Choroid plexus epithelial cell (primary cell): Measurements from ENCODE around the gene CAP2.

Source experiments
- DNase-seq: peaks from one replicate; pipeline ENCODE4 v3.0.0-alpha.2; 2010; ENCODE audit warnings: low read depth
- H3K4me3 ChIP-seq: 2 replicates; pipeline ENCODE4 v1.5.1; 2011; ENCODE audit warnings: low read depth, mild to moderate bottlenecking, control low read depth, low read length, moderate library complexity
- TF ChIP-seq, protein P1 (sequence below): conservative IDR thresholded peaks from 2 replicates; pipeline ENCODE4 v1.5.1; 2011; ENCODE audit warnings: low read depth, mild to moderate bottlenecking, control low read depth, inconsistent platforms, low read length, moderate library complexity

The CAP2 gene

DNA sequence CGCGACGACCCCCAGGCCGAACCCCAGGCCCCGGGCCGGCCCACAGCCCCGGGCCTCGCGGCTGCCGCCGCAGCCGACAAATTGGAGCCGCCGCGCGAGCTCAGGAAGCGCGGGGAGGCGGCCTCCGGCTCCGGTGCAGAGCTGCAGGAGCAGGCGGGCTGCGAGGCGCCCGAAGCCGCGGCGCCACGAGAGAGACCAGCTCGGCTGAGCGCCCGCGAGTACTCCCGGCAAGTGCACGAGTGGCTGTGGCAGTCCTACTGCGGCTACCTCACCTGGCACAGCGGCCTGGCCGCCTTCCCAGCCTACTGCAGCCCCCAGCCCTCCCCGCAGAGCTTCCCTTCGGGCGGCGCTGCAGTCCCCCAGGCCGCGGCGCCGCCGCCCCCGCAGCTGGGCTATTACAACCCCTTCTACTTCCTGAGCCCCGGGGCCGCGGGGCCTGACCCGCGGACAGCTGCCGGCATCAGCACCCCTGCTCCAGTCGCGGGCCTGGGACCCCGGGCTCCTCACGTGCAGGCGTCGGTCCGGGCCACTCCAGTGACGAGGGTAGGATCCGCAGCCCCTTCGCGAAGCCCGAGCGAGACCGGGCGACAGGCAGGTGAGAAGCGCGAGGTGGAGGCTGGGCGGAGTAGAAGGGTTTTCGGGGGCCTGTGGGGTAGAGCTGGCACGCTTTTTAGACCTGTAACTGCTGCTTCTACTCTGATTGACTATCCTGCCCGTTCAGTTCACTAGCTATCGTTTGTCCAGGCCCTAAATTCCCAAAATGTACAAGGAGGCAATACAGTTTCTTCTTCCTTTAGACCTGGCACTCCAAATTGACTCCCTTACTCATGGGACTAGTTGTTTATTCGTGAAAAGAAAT lies 207.4 kb downstream of the CAP2 start:
- TF ChIP-seq, protein P1, sequence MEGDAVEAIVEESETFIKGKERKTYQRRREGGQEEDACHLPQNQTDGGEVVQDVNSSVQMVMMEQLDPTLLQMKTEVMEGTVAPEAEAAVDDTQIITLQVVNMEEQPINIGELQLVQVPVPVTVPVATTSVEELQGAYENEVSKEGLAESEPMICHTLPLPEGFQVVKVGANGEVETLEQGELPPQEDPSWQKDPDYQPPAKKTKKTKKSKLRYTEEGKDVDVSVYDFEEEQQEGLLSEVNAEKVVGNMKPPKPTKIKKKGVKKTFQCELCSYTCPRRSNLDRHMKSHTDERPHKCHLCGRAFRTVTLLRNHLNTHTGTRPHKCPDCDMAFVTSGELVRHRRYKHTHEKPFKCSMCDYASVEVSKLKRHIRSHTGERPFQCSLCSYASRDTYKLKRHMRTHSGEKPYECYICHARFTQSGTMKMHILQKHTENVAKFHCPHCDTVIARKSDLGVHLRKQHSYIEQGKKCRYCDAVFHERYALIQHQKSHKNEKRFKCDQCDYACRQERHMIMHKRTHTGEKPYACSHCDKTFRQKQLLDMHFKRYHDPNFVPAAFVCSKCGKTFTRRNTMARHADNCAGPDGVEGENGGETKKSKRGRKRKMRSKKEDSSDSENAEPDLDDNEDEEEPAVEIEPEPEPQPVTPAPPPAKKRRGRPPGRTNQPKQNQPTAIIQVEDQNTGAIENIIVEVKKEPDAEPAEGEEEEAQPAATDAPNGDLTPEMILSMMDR = no peak
- peak; percentile 30 for DNase-seq
- H3K4me3 ChIP-seq = peak overlapping the region; percentile 89

DNA sequence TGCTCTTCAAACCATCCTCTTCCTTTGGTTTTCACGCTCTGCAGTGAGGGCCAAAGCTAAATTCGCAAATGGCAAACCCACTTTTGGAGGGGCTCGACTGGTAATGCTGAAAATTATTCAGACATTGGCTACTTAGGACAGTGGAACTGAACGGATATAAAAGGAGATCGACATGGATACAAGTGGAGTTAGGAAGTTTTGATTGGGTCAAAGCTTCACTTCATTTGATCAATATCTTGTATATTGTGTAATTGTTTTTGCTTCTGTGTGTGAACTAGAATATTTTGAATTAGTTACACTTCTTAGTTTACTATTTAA lies 207.9 kb downstream of the CAP2 start:
- TF ChIP-seq, protein P1 = no peak
- DNase-seq = peak; percentile 11
- H3K4me3 ChIP-seq = peak overlapping the region; percentile 89

DNA sequence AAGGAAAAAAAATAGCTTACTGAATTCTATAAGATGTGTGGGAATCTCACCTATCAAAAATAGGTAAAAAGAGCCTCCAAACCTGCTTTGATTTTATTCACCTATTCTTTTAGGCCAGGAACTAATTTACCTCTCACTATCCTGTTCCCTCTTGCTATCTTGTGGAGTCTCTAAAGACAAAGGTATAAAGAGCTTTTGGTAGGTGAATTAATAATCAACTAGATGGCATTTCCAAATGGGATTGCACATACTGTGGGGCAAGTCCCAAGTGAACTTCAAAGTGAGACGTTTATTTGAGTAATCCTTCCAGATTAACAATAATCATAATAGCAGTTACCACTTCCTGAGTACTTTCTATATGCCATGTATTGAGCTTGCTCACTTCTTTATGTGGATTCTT lies 209.5 kb downstream of the CAP2 start:
- TF ChIP-seq, protein P1 = no peak
- H3K4me3 ChIP-seq = no peak overlapping the region
- DNase-seq = no peak

DNA sequence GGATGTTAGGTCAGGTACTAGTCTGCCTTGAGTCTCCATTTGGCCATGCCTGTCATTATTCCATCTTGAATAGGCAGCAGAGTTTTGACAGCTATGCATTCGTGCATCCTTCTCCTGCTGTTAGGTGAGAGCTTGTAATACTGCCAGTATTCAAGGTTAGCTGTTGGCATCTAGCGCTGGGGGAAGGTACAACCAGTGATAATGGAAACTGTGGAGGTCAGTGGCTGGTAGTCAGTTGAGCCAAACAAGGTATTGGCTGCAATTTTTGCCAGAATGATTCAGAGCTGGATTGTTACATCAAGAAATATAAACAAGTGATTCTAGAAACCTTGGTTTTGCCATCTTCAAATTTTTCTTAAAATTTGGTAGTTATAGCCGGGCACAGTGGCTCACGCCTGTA lies 213.2 kb downstream of the CAP2 start:
- no peak for DNase-seq
- TF ChIP-seq, protein P1 = no peak
- H3K4me3 ChIP-seq = no peak overlapping the region
